Activated B cell treated with CpG ODN at 0.5 μM for 24 hours (primary cell): ENCODE measurements around the gene PER2. TPM values are rescaled to one million over a fixed set of nuclear protein-coding genes. Genes with fewer than 3 reads are reported as not detected.

ENCODE experiments used
- ATAC-seq: fragments of 200-7000 bp; cut with Tn5 transposase; one replicate; pipeline ENCODE4 v1.10.0; 2021; ENCODE audit warnings: low read depth, mild to moderate bottlenecking, moderate library complexity
- CTCF ChIA-PET: fragments of 350-600 bp; sonication (Branson Sonifier 250); formaldehyde crosslinking; loops from one replicate; lab custom pipeline; 2021; ENCODE audit warnings: antibody characterized with exemption; lab: Charles Lee
- POLR2A ChIA-PET: fragments of 350-600 bp; sonication (Branson Sonifier 250); formaldehyde crosslinking; loops from one replicate; lab custom pipeline; 2021; ENCODE audit warnings: antibody characterized with exemption; lab: Charles Lee
- DNase-seq: peaks from one replicate; pipeline ENCODE4 v3.0.0; 2022
- H3K27ac Mint-ChIP-seq: one replicate; pipeline ENCODE4 v1.8.0; 2020; ENCODE audit warnings: mixed read lengths
- H3K27me3 Mint-ChIP-seq: one replicate; pipeline ENCODE4 v1.8.0; 2021; ENCODE audit warnings: mixed read lengths
- H3K36me3 Mint-ChIP-seq: one replicate; pipeline ENCODE4 v1.8.0; 2021; ENCODE audit warnings: low read depth, mixed read lengths
- H3K4me1 Mint-ChIP-seq: one replicate; pipeline ENCODE4 v1.8.0; 2021; ENCODE audit warnings: mixed read lengths
- H3K4me3 Mint-ChIP-seq: one replicate; pipeline ENCODE4 v1.8.0; 2020; ENCODE audit warnings: mild to moderate bottlenecking, mixed read lengths
- H3K9me3 Mint-ChIP-seq: one replicate; pipeline ENCODE4 v1.8.0; 2020; ENCODE audit warnings: mixed read lengths
- CTCF ChIP-seq: fragments of 200-600 bp; IDR thresholded peaks from one replicate; pipeline ENCODE4 v1.8.0; 2022; ENCODE audit warnings: antibody characterized with exemption, mild to moderate bottlenecking
- intact Hi-C: fragments of 100-400 bp; cut with micrococcal nuclease; formaldehyde crosslinking; loops from one replicate; pipeline ENCODE4 v1.15.1; 2024
- total RNA-seq: library from RNA; stranded (reverse); gene quantifications from 2 replicates; pipeline ENCODE4 v1.2.3, GENCODE V29; 2022

Gene PER2
- total RNA-seq, 1 donor from 2014 or later: 16.6 TPM

- Mint-ChIP-seq H3K27ac (peak within 1 kb of the TSS; percentile 68), H3K9me3 (no peaks in the 10 kb centered on the region), H3K36me3 (peaks cover 6% of the 10 kb centered on the region), H3K4me1 (peaks cover 13% of the 10 kb centered on the region), H3K27me3 (peaks cover 12% of the 10 kb centered on the region), H3K4me3 (peak within 1 kb of the TSS; percentile 86)
- peak; percentile 77 for DNase-seq
- intact Hi-C loops: loop anchor here (1.0 to 10.0 kb wide), 5 partner anchors 9 to 565 kb away; partner anchors contain the start of genes ESPNL, PER2 and SCLY
- CTCF ChIA-PET: no interaction called here
- TF ChIP-seq CTCF: no peak
- POLR2A ChIA-PET: interaction anchor here (0.6 to 1.3 kb wide), 6 partner anchors 9 to 272 kb away, joined by 3 to 7 read pairs (median 4); partner anchors contain the start of genes ILKAP and SCLY
- peak; percentile 86 for ATAC-seq
Measured at GRCh38 chr2:238239863-238240756, 48.3 kb downstream of the PER2 start, which contains the start of gene HES6. Gene HES6, minus strand, starts transcription at chr2:238240038. Its CDS starts 133 bp downstream, at chr2:238239905.

- TF ChIP-seq CTCF: no peak
- CTCF ChIA-PET: no interaction called here
- peaks cover 13% of the 10 kb centered on the region for H3K27me3 Mint-ChIP-seq
- POLR2A ChIA-PET: interaction anchor here (1.1 to 1.6 kb wide), 3 partner anchors 8 to 179 kb away, joined by 3 to 5 read pairs (median 3); partner anchors contain the start of genes PER2 and SCLY
- no peak for DNase-seq
- peak; percentile 22 for ATAC-seq
- peaks cover 4% of the 10 kb centered on the region for H3K36me3 Mint-ChIP-seq
- H3K27ac Mint-ChIP-seq: no peak overlapping the region
- peak overlapping the region; percentile 52 for H3K4me3 Mint-ChIP-seq
- intact Hi-C loops: loop anchor here (10.0 kb wide), 2 partner anchors 135 to 565 kb away; partner anchors contain the start of gene ESPNL
- no peaks in the 10 kb centered on the region for H3K9me3 Mint-ChIP-seq
- peaks cover 15% of the 10 kb centered on the region for H3K4me1 Mint-ChIP-seq
Measured at GRCh38 chr2:238239543-238239862, 48.9 kb downstream of the PER2 start.

- Mint-ChIP-seq H3K9me3 (no peaks in the 10 kb centered on the region), H3K27ac (no peak overlapping the region), H3K36me3 (no peaks in the 10 kb centered on the region), H3K4me3 (peak overlapping the region; percentile 44), H3K27me3 (peaks cover 15% of the 10 kb centered on the region), H3K4me1 (peaks cover 16% of the 10 kb centered on the region)
- CTCF ChIA-PET: no interaction called here
- intact Hi-C loops: loop anchor here (10.0 kb wide), 2 partner anchors 134 to 564 kb away; partner anchors contain the start of gene ESPNL
- TF ChIP-seq CTCF: no peak
- peak; percentile 29 for ATAC-seq
- DNase-seq: peak; percentile 35
- POLR2A ChIA-PET: interaction anchor here (0.7 to 1.6 kb wide), 3 partner anchors 49 to 178 kb away, joined by 3 to 5 read pairs (median 3); partner anchors contain the start of genes PER2 and SCLY
Measured at GRCh38 chr2:238238766-238239542, 49.5 kb downstream of the PER2 start.

GRCh38 chr2:238238311-238238765, 50.1 kb downstream of the PER2 start:
- H3K4me3 Mint-ChIP-seq: peak overlapping the region; percentile 62
- H3K36me3 Mint-ChIP-seq: no peaks in the 10 kb centered on the region
- ChIA-PET CTCF (no interaction called here), POLR2A (interaction anchor here (0.7 to 1.6 kb wide), 3 partner anchors 50 to 178 kb away, joined by 3 to 5 read pairs (median 3); partner anchors contain the start of genes PER2 and SCLY)
- intact Hi-C loops: loop anchor here (10.0 kb wide), 2 partner anchors 134 to 564 kb away; partner anchors contain the start of gene ESPNL
- no peaks in the 10 kb centered on the region for H3K9me3 Mint-ChIP-seq
- TF ChIP-seq CTCF: no peak
- H3K27ac Mint-ChIP-seq: no peak overlapping the region
- H3K4me1 Mint-ChIP-seq: peaks cover 16% of the 10 kb centered on the region
- peaks cover 19% of the 10 kb centered on the region for H3K27me3 Mint-ChIP-seq
- no peak for ATAC-seq
- DNase-seq: no peak
